ENCODE results near the gene BCAS2. TPM values are rescaled to one million over a fixed set of nuclear protein-coding genes. Genes with fewer than 3 reads are reported as not detected.
"Not testable (repeated sequence)": the region's sequence is repeated elsewhere in the genome, so short reads cannot be mapped to it uniquely, and the experiment has no call there.

BCAS2 gene
- total and polyA plus RNA-seq, 2 experiments from 2014 or later = 53.5 to 58.0 TPM

- Histone ChIP-seq H3K36me3 (replicated peaks; ENCODE audit: insufficient read depth, low read depth) (no peaks in the 10 kb centered on the region), H3K9me2 (replicated peaks; ENCODE audit: insufficient read depth) (no peaks in the 10 kb centered on the region), H3K4me3 (no peak overlapping the region), H3K27me3 (no peaks in the 10 kb centered on the region), H4K20me1 (ENCODE audit: insufficient read depth, poor library complexity, severe bottlenecking) (no peaks in the 10 kb centered on the region), H3K9me3 (ENCODE audit: low read depth) (no peaks in the 10 kb centered on the region), H3K4me2 (no peak overlapping the region), H3K79me2 (no peaks in the 10 kb centered on the region), H2AFZ (no peak overlapping the region), H3K27ac (no peak overlapping the region), H3K4me1 (ENCODE audit: insufficient read depth) (no peaks in the 10 kb centered on the region)
- DNase-seq (ENCODE audit: low spot score) = no peak
- no peak for TF ChIP-seq EZH2phosphoT487 (IDR thresholded peaks at IDR 0.05; ENCODE audit: low read depth, severe bottlenecking, unreplicated experiment)
- TF ChIP-seq EZH2 (IDR thresholded peaks at IDR 0.05; ENCODE audit: borderline replicate concordance) = no peak
- no peak for TF ChIP-seq CTCF (IDR thresholded peaks at IDR 0.05; ENCODE audit: poor library complexity)
Observed at GRCh38 chr1:114564141-114564540, 17.3 kb downstream of the BCAS2 start.

- H3K9me3 ChIP-seq (ENCODE audit: low read depth); H3K4me1 ChIP-seq (ENCODE audit: insufficient read depth); H2AFZ ChIP-seq; H4K20me1 ChIP-seq (ENCODE audit: insufficient read depth, poor library complexity, severe bottlenecking); H3K4me3 ChIP-seq; H3K27me3 ChIP-seq; H3K27ac ChIP-seq; H3K79me2 ChIP-seq; H3K36me3 ChIP-seq (replicated peaks; ENCODE audit: insufficient read depth, low read depth); H3K9me2 ChIP-seq (replicated peaks; ENCODE audit: insufficient read depth); H3K4me2 ChIP-seq; DNase-seq (ENCODE audit: low spot score): not testable (repeated sequence)
- 91% methylated on average over 3 of the region's 3 CpGs for WGBS (ENCODE audit: low lambda C conversion rate, missing lambda C conversion rate)
Observed at GRCh38 chr1:114562978-114563510, 18.4 kb downstream of the BCAS2 start.

DNA sequence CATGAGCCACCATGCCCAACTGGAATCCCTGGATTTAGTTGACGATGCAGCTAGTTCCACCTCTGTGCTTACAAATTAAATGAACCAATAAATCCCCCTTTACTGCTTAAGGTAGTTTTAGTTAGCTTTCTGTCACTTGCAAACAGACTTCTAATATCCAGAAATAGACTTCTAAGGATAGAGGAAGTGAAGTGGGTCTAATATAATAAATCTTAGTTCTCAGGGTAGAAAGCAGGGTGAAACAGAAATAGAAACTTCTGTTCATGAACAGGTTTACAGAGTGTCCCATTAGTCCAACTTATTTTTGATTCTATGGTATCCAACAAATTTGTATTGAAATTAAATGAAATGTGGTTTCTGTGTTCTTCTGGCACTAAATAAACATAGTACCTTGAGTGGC lies 20.1 kb downstream of the BCAS2 start:
- no peaks in the 10 kb centered on the region for H3K27me3 ChIP-seq
- TF ChIP-seq EZH2phosphoT487 (IDR thresholded peaks at IDR 0.05; ENCODE audit: low read depth, severe bottlenecking, unreplicated experiment) (no peak), CTCF (IDR thresholded peaks at IDR 0.05; ENCODE audit: poor library complexity) (no peak), EZH2 (IDR thresholded peaks at IDR 0.05; ENCODE audit: borderline replicate concordance) (no peak)

DNA sequence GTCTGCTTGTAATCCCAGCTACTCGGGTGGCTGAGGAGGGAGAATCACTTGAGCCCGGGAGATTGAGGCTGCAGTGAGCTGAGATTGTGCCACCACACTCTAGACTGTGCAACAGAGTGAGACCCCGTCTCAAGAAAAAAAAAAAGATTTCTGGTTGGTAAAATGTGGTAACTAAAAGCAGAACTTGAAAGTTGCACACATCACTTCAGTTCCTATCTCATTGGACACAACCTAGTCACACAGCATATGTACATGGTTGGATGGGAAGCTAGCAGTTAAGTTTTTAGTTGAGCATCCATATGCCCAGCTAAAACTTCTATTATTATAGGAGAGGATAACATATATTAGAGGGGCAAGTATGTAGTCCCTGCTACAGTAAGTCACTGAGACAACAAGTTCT lies 22.1 kb downstream of the BCAS2 start:
- no peak for DNase-seq (ENCODE audit: low spot score)
- no peaks in the 10 kb centered on the region for H3K79me2 ChIP-seq

More for the DNA sequence above, 20.1 kb downstream of the BCAS2 start:
- no peak for DNase-seq (ENCODE audit: low spot score)
- Histone ChIP-seq H3K4me2 (no peak overlapping the region), H3K36me3 (replicated peaks; ENCODE audit: insufficient read depth, low read depth) (no peaks in the 10 kb centered on the region), H2AFZ (no peak overlapping the region), H3K27ac (no peak overlapping the region), H3K4me1 (ENCODE audit: insufficient read depth) (no peaks in the 10 kb centered on the region), H3K4me3 (no peak overlapping the region), H3K9me2 (replicated peaks; ENCODE audit: insufficient read depth) (no peaks in the 10 kb centered on the region), H3K79me2 (no peaks in the 10 kb centered on the region), H3K9me3 (ENCODE audit: low read depth) (no peaks in the 10 kb centered on the region), H4K20me1 (ENCODE audit: insufficient read depth, poor library complexity, severe bottlenecking) (no peaks in the 10 kb centered on the region)
- WGBS (ENCODE audit: low lambda C conversion rate, missing lambda C conversion rate) = 96% methylated on average over 1 of the region's 1 CpG

More for the DNA sequence above, 22.1 kb downstream of the BCAS2 start:
- Histone ChIP-seq H3K4me3 (no peak overlapping the region), H2AFZ (no peak overlapping the region), H3K27ac (no peak overlapping the region), H3K27me3 (no peaks in the 10 kb centered on the region), H4K20me1 (ENCODE audit: insufficient read depth, poor library complexity, severe bottlenecking) (no peaks in the 10 kb centered on the region), H3K4me2 (no peak overlapping the region), H3K36me3 (replicated peaks; ENCODE audit: insufficient read depth, low read depth) (no peaks in the 10 kb centered on the region), H3K9me3 (ENCODE audit: low read depth) (no peaks in the 10 kb centered on the region), H3K4me1 (ENCODE audit: insufficient read depth) (no peaks in the 10 kb centered on the region), H3K9me2 (replicated peaks; ENCODE audit: insufficient read depth) (no peaks in the 10 kb centered on the region)
- 93% methylated on average over 3 of the region's 3 CpGs for WGBS (ENCODE audit: low lambda C conversion rate, missing lambda C conversion rate)
- TF ChIP-seq EZH2 (IDR thresholded peaks at IDR 0.05; ENCODE audit: borderline replicate concordance) (no peak), EZH2phosphoT487 (IDR thresholded peaks at IDR 0.05; ENCODE audit: low read depth, severe bottlenecking, unreplicated experiment) (no peak), CTCF (IDR thresholded peaks at IDR 0.05; ENCODE audit: poor library complexity) (no peak)
